HL-60/S4 treated with retinoic acid at 250 ng/mL for 4 days and 3 days (cell line): ENCODE results near the gene VIPR2.
"Not testable (repeated sequence)": the region's sequence is repeated elsewhere in the genome, so short reads cannot be mapped to it uniquely, and the experiment has no call there.

Source experiments
- in situ Hi-C: fragments of 300-500 bp; cut with MboI; formaldehyde crosslinking; loops from 2 replicates; pipeline ENCODE4 v1.7.0; 2022; ENCODE audit warnings: low sequenced_read_pairs

The VIPR2 gene

DNA sequence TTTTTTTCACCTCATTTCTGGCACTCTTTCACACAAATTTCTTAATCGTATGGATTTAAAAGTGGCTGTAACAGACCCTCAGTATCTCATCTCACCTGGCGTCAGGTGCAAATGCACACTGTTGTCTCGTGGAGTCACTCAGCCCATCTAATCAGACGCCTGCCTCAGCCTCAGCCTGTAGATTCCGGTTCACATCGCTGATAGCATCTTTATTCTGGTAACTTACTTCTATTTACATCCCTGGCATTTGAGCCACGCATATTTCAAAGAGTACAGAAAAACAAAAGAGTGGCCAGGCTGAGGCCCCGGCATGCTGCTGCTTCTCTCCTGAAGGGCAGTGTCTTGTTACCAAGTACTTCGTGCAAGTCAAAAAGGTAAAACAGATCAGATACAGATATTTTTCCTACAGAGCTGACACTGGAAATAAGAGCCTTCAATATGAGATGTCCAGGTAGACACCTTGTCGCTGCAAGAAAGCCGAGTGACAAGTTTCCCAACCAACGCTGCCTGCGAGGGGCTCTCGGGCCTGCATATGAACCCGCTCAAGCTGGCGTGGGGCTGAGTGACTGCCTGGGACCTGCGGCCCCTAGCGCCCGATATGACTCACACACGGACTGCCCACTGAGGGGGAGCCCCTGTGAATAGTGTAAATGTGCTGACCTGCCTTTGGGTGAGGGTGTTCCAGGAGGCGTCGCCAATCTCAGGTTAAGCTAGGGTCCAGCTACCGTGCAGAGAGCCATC, 4.3 kb downstream of the VIPR2 start:
- in situ Hi-C loops, result no loop called here

DNA sequence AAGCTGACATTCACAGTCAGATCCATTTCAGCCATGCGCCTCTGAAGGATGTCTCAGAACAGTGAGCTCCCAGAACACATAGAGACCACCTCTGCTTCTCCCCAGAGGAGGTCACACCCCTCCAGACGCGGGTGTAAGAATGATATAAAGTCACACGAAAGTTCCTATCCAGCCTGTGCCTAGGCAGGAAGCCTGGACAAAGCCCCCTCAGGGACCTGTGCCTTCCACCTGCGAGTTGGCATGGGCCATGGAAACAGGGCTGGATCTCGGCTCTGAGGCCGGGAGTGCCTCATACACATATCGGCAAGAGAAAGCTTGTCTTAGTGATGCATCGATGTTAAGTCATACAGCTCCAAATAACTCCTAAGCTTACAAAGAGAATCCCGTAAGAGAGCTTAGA, 5.0 kb downstream of the VIPR2 start:
- in situ Hi-C loops, result no loop called here

DNA sequence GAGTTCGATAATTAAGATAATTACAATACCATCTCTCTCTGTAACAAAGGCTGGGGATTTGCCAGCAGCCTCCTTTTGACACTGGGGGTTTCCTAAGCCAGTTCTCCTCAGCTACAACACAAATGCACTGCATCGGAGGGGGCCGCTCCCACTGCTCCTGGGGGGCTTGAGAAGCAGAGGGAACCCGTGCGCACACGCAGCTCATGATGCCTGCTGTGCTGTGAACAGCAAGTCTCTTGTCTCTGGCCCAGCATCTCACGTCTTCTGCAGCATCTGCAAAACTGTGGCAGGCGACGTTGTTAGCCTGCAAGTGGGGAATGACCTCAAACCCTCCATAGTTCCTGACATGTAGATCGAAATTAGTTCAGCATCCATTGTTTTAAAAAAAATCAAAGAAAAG, 5.5 kb downstream of the VIPR2 start:
- in situ Hi-C loops, result no loop called here

DNA sequence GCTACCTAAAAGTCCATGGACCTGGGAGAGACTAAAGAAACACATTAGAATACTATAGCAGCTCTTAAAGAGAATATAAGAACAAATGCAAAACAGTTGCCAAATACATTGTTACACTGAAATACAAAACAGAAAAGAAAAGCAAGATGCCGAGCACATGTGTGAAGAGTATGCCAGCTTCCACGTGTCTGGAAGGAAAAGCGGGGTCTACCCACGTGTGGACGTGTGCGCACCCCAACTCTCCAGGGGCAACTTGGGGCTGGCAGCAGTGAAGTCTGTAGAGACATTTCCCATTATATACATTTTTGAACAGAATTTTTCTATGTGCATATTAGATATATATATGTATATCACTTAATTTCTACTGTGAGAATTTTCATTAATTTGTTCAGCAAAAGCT, 6.2 kb downstream of the VIPR2 start:
- in situ Hi-C loops, result no loop called here

DNA sequence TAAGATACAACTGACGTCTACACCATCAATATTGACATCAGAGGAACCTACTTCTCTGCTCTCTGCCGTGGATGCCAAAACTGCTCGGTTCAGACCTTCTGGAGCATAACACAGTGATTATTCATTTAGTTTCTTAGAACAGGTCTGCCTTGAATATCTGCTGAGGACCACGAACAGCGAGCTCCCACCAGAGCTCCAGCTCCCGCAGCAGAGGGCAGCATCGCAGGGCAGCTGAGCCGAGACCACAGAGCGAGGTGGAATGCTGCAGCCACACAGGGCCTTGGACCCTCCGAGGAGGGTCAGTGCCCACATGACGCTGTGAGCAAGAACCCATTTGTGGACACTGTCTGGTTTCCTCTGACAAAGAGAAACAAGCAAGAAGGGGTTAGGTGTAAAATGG, 6.8 kb downstream of the VIPR2 start:
- in situ Hi-C loops, result no loop called here

DNA sequence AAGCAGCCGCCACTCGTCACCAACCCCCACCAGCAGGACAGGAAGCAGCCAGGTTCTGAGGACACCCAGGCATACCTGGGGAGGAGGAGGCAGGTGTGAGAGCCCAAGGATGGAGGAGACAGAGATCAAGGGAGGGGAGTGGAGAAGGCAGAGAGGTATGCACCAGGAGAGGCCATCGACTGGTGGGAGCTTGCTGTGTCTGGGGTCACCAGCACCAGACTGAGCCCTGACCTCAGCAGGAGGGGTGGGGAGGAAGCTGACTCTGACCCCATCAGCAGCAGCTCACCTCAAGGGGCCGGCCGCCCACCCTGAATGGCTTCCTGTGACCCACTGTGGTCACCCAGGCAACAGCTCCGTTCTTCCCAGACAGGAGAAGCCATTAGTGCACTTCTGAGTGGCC, 7.8 kb downstream of the VIPR2 start:
- in situ Hi-C loops, result no loop called here

DNA sequence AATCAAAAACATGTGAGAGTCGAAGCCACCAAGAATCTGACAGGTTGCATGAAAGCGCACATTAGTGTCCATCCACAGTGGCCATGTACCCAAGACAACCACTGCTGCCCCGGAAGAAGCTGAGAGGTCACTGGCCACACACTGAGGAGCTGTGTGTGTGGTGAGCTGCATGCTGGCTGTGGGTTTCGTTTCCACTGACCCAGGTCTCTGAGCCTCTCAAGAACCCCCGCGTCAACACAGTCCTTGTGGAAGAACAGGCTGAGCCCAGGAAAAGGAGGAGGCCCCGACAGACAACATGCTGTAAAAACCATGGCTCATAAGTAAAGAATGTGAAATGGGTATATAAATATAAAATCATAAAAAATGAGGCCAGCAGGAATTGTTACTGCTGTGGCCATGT, 8.2 kb downstream of the VIPR2 start:
- in situ Hi-C loops, result no loop called here

DNA sequence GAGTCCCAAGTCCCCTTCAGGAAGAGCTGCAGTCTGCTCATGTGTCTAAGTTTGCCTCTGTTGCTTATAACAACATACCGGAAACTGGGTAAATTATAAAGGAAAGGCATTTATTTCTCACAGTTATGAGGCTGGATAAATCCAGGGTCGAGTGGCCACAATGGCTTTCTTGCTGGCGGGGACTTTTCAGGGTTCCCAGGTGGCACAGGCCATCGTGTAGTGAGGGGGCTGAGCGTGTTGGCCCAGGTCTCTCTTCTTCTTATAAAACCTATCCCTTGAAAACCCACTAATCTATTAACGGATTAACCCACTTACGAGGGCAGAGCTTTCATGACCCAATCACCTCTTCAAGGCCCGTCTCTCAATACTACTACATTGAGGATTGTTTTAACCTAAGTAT, 8.7 kb downstream of the VIPR2 start:
- in situ Hi-C loops, result no loop called here

DNA sequence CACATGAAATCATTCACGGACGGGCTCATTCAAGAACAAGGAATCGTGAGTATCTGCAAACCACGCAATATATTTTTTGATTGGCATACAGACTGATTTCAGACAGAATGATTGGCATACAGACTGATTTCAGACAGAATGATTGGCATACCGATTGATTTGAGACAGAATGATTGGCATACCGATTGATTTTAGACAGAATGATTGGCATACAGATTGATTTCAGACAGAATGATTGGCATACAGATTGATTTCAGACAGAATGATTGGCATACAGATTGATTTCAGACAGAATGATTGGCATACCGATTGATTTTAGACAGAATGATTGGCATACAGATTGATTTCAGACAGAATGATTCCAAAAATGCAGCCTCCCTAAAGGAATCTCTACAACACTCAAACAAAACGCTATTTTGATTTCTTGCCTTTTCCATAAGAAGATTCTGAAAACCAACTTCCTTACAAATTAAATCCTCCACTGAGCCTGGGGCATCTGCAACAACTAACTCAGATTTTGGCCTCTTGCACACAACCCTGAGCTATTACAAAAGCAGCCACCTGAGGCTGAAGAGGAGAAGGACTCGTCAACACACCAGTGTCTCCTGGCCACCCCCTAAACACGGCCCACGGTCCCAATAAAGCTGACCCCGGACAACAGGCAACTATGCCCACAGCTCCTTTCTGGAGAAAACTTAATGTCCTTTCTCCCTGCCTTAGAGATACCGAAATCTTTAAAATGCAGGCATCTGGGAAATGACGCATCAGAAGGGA, 11.8 kb downstream of the VIPR2 start:
- in situ Hi-C loops, result not testable (repeated sequence)

DNA sequence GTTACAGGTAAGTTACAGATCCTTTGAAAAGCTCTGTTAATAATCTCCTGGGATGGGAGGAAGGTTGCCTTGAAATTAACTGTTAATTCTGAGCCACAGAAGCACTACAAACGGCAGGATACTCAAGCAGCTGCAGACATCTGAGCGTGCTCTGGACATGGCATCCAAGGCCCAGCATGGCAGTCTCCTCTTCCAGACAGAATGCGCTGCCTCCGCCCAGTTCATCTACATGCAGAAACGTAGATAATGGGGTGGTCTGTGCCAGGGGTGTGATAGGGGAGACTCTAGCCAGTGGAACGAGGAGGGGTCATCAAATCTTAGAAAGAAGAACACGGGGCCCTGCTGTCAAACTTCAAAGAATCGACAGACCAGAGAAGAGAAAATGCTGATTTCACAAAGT, 13.8 kb downstream of the VIPR2 start:
- in situ Hi-C loops, result no loop called here

DNA sequence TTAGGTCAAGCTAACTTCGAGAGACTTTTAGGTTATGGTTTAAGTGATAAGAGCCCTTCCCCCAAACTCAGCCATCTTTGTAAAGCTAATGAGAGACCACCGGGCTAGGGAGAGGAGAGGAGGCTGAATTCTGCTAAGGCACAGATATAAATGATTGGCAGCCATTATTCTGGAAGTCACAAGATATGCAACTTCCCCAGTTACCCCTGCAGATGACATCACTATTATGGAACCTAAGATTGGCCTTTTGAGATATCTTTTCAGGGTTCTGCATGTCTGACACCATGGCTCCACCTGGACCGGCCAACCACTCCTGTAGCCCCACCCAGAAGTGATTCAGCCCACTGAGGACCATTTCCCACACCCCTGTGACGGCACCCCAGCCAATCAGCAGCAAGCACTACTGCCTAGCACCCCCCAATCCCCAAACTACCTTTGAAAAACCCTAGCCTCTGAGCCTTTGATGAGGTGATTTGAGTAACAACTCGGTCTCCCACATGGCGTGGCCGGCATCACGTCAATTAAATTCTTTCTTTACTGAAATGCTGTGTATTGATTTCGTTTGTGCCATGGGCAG, 14.4 kb downstream of the VIPR2 start:
- in situ Hi-C loops, result no loop called here

DNA sequence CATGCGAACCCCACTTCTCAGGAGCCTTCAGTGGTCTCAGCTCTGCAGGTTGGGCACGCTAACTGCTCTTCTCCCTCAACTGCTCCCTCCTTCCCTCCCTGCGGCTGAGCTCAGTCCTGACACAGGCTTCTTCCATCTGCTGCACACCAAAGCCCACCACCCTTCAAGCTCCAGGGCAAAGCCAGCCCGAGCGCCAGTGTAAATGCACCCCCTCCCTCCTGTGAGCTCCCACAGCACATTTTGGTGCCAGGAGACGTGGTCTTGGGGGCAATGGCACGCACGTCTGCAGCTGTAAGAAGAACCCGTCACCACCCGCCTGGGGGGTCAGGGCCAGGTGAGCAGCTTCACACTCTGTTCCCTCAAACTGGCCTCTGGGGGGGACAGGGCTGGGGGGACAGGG, 15.9 kb downstream of the VIPR2 start:
- in situ Hi-C loops, result no loop called here

DNA sequence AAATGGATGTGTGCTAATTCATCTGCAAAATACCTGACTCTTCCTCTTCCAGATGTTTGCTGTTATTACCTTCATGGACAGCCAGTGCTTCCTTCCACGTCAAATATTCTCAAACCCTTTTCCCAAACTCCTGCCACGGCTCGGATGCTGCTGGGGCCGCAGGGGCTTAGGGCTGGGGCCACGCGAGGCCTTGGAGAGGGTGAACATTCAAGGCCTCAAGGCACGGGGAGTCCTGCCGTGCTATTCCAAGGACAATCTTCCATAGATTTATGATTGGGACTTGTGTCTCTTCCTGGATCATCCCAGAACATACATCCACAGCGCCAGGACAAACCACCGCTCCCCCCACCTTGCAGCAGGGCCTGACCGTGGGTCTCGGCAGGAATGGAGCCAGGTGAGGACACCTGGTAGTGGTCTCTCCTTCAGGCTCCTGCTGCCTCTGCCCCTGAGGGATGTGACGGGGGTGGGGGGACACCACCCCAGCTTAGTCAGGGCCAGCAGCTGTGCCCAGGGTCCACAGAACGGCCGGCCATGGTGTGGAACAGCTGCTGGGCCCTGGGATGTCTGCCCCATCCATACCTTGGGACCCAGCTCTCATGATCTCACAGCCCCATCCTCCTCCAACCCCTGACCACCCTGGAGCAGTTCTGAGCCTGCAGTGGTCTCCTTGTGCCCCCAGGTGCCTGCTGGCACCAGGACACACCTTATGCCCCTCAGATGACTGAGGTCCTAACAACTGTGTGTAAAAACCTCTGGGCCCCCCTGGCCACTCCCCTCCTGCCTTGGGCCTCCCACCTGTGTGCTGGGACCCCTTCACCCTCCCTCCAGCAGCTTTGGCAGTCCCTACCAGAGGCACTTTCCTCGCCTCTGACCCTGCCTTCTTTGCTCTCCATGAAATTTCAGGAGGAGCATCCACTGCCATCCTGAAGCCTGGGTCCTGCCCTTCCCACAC, 16.7 kb downstream of the VIPR2 start:
- in situ Hi-C loops, result no loop called here

DNA sequence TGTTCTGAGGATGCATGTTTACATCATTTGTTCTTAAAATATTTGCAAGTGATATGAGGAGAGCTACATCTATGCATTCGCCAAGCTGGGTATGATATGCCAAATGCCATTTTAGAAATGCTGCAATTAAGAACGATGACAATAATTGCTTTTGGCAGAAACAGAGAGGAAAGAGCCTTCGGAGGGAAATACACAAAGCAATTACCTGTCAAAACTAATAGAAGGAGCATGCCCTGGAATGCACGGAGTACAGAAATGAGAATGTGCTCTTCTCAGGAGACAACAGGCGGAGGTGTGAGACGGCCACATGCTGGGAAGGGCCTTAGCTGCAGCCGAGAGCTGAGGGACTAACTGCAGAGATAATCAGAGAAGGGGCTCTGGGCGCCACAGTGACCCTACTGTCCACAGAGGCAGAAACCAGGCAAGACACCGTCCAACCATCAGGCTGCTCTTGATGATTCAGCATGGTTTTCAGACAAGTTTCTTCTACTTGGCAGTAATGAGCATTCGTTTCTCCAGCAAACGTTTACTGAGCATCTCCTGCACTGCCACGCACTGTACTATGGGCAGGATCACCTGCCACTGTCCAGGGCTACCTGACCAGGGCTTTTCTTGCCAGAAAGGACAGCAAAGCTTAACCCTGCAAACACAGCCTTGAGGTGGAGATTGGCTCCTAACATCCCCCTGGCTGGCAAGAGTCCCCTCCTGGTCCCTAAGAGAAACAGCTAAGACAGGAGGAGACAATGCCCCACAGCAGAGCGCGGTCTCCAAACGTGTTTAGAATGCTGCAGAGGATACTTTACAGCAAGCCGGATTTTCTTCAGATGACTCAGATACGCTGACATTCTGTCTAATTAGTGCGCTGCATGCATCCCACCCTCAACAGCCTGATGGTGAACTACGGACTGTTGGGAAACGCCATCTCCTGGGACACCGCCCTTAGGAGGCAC, 18.1 kb downstream of the VIPR2 start:
- in situ Hi-C loops, result no loop called here

DNA sequence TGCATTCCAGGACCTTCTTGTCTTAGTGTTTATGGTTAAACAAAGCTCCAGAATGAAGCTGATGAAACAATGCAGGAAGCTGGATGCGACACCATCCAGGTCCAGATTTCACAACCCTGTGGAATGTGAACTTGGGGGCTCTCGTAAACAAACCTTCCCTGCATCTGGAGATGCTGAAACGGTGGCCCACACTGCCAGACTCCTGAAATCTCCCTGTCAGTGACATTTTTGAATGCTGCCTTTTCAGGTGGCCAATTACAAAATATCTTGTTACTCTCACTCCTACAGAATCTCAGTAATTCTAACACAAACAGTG, 18.8 kb downstream of the VIPR2 start:
- in situ Hi-C loops, result no loop called here

DNA sequence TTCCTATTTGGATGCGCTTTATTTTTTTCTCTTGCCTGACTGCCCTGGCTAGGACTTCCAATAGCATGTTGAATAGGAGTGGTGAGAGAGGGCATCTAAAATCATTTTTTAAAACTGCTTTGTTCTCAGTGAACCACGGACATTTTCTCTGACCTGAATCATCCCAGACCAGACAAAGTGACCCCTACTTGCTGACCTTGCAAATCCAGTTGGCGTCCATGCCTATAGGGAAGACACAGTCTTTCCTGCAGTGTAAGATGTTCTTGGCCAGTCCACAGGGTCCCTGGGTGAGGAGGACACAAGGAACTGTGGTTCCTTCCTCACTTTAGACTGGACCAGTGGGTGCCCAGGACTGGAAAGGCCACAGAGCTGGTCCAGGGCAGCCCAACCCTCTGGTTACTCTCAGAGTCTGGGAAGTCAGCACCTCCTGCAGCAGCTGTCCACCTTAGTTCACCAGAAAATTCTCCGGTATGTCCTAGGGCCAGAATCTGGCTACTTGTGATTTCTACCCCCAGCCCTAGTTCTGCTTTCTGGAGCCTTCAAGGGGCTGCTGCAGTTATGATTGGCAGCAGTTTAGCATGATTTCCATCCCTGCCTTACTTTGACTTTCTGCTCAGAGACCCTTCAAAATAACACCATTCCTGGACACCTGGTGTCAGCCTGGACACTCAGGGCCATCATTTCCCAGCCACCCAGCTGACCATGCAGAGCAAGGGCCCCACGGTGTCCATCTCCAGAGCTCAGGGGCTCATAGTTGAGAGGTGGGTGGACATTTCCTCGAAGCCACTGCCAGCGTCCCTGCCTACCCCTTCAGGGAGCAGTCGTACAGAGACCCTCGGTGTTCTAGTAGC, 19.3 kb downstream of the VIPR2 start:
- in situ Hi-C loops, result no loop called here

DNA sequence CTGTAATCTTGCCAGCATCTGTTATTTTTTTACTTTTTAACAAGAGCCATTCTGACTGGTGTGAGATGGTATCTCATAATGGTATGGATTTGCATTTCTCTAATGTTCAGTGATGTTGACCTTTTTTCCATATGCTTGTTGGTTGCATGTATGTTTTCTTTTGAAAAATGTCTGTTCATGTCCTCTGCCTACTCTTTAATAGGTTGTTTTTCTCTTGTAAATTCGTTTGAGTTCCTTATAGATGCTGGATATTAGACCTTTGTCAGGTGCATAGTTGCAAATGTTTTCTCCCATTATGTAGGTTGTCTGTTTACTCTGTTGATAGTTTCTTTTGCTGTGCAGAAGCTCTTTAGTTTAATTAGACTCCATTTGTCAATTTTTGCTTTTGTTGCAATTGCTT, 20.9 kb downstream of the VIPR2 start:
- in situ Hi-C loops, result not testable (repeated sequence)

DNA sequence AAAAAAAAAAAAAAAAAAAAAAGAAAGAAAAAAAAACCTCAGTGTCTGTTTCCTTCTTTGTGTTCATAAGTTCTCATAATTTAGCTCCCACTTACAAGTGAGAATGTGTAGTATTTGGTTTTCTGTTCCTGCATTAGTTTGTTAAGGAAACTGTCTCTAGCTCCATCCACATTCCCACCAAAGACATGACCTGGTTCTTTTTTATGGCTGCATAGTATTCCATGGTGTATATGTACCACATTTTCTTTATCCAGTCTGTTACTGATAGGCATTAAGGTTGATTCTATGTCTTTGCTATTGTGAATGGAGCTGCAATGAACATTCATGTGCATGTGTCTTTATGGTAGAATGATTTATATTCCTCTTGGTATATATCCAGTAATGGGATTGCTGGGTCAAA, 21.4 kb downstream of the VIPR2 start:
- in situ Hi-C loops, result not testable (repeated sequence)

DNA sequence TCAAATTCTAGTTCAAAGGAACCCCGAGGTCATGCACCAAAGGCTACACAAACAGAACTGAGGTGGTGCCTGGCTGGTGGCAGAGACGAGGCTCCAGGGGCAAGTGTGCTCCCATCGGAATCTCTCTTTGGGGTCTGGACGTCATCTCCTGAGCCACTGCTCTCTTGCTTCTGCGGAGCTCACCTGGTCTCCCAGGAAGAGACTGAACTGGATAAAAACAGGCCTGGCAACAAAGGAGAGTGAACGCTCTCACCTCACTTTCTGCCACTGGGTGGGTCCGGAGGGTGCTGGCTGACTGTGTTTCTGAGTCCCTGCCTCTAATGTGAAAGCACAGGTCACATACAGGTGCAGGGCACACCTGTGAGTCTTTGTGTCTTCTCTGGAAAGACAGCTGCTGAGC, 22.4 kb downstream of the VIPR2 start:
- in situ Hi-C loops, result no loop called here
